Coronary artery (tissue), 2 donors: Measurements from ENCODE around the gene NCAPH2.

Source experiments
- DNase-seq: peaks from one replicate; pipeline ENCODE4 v3.0.0-alpha.2; 2017; ENCODE audit warnings: low spot score
- H3K27ac ChIP-seq, 2 donors: fragments of 200-600 bp; sonication (generic); one replicate each; pipeline ENCODE4 v1.5.1; 2016 to 2019
- H3K4me3 ChIP-seq: fragments of 200-600 bp; sonication (generic); 2 replicates; pipeline ENCODE4 v1.5.1; 2016; ENCODE audit warnings: mild to moderate bottlenecking, moderate library complexity
- CTCF ChIP-seq: fragments of 200-600 bp; sonication (generic); IDR thresholded peaks from one replicate; pipeline ENCODE4 v1.5.1; 2019; ENCODE audit warnings: antibody characterized with exemption

NCAPH2 gene

GRCh38 chr22:50542416-50542927 is 34.4 kb downstream of the NCAPH2 start:
- Histone ChIP-seq H3K4me3 (no peak overlapping the region), H3K27ac (peak overlapping the region in 1 of 2 donors; percentile 59)
- no peak for DNase-seq
- no peak for TF ChIP-seq CTCF

- Histone ChIP-seq H3K27ac (no peak overlapping the region), H3K4me3 (peak overlapping the region; percentile 69)
- DNase-seq: no peak
- no peak for TF ChIP-seq CTCF
Measured at GRCh38 chr22:50544078-50544745, 36.2 kb downstream of the NCAPH2 start.

DNA sequence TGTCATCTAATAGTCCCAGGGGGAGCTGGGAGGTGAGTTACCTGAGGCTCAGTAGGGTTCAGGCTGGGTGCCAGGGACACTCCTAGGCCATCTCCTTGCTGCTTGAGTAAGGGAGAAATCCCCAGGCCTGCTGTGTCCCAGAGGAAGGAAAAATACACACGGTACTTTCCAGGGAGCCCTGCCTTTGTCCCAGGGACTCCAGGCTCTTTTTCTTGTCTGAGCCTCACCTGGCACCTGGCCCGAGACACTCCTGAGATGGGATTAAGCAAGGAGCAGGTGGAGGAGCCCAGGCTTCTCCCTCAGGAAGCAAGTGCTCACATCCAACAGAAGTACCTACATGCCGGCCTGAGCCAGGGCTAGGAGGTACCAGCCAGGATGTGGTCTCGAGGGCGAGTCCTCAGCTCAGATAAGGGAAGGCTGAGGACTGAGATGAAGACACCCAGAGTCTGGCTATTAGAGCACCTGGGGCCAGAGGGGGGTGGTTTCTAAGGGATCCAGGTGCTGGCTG is 36.8 kb downstream of the NCAPH2 start:
- no peak for TF ChIP-seq CTCF
- Histone ChIP-seq H3K27ac (no peak overlapping the region), H3K4me3 (no peak overlapping the region)
- no peak for DNase-seq

DNA sequence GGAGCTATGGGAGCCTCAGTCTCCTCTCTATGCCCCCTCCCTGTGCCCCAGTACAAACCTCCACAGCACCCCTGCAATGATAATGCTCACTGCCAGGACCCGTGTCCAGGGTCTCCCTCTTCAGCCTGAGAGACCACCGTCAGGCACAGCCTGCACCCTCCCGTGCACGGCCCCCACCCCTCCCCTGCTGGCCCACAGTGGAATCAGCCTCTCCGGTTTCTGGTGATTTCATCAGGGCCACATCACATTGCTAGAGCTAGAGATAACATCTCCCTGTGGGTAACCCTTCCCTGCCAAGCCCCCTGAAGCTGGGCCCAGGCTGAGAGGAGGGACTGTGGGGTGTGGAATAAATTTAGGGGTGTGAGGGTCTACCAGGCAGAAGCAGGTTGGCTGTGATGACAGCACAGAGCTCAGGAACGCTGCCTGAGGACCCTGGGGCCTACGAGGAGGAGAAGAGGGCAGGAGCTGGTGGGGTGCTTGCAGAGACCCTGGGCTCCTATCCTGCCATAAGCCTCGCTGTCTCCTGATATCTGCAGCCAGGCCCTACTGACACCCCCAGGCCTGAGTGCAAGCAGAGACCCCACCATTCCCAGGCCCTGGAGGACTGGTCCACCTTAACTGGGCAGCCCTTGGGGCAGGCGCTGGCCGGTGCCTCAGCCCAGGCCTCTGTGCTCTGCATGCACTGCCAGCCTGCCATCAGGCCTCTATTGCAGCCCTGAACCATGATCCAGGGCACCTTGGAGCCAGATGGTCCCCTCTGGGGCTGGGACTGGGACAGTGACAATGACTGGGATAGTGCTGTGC is 37.7 kb downstream of the NCAPH2 start, which contains the start of gene KLHDC7B:
TSS of gene KLHDC7B (plus strand) at position 378 of the 804 bp plus-strand sequence. CDS start at position 723, 345 bp downstream.
- TF ChIP-seq CTCF: no peak
- no peak within 1 kb of the TSS for H3K4me3 ChIP-seq
- no peak within 1 kb of the TSS for H3K27ac ChIP-seq
- no peak for DNase-seq

DNA sequence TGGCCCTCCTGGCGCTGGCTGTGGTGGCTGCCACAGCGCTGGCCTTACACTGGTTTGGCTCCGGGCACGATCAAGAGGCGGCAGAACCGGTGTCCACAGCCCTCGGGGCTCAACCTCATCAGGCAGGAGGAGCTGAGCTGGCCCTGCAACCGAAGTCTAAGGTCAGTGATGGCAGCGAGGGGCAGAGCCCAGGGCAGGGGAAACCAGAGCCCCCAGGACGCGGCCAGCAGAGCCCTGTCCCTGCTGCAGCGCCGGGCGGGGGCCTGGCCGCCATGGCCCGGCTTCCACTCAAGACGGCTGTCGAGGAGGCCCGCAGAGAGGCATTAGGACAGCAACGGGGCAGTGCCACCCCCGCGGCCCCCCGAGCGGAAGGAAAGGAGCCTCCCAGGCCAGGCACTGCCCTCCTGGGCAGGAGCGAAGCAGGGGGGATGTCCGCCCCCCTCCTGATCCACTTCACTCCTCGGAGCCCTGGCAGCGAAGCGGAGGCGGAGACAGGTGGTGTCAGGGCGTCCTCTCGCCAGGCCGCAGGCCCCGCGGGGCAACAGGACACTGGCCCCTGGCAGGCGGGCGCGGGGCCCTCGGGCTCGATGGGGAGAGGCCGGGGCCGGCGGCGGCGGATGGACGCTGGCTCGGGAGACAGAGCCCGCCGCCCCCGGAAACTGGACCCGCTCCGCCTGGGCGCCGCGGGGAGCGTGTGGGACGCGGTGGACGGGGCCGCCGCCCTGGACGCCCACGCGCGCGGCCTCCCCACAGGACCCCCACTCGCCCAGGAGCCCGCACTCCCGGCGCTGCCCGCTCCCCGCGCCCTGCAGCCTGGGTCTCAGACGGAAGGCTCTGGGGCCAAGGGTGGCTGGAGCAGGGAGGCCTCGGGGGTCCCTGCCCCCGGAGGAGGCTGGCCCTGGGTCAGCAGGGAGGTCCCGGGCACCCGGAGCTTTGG is 38.6 kb downstream of the NCAPH2 start:
- Histone ChIP-seq H3K4me3 (no peak overlapping the region), H3K27ac (no peak overlapping the region)
- no peak for TF ChIP-seq CTCF
- no peak for DNase-seq

DNA sequence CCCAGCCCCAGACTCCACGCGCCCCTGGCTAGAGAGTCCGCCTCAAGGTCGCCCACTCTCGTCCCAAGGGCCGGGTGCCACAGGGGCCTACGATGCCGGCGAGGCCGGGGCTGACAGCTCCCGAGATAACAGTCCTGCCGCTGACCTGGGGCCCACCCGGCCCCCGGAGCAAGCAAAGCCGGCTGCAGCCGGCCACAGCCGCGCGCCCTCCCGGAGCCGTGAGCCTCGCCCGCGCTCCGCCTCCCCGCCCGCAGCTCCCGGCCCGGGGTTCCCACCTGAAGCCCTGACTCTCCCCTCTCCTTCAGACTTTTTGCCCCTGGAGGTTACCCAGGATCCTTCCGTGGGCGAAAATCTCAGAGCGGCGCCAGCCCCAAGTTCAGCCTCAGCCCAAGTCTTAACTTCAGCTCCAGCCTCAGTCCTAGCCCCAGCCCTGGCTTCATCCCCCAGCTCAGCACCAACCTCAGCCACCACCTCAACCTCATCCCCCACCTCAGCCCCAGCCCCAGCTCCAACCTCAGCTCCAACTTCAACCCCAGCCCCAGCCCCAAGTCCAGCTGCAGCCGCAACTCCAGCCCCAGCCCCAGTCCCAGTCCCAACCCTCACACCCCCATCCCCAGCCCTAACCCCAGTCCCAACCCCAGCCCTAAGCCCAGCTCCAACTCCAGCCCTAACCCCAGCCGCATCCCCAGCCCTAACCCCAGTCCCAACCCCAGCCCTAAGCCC is 39.4 kb downstream of the NCAPH2 start:
- H3K4me3 ChIP-seq: no peak overlapping the region
- no peak for TF ChIP-seq CTCF
- no peak for DNase-seq
- H3K27ac ChIP-seq: no peak overlapping the region
